Measurements from ENCODE around the gene KRTAP3-2.

DNA sequence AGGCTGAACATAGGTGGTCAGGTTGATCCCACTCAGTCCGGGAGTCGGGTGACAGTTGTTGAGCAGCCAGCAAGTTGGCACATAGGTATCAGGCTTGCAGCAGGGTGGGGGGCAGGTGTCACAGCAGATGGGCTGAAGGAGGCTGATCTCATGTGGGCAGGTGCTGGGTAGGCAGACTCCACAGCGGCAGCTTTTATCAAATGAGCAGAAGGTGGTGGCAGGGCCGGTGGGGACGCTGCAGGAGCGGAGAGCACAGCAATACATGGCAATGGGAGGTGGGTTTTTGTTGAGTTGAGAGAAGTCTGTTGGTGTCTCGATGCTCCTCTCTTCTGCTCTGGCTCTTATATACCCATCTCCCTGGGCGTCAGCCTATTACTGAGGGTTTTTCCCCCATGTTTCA, 9.1 kb upstream of the KRTAP3-2 start, which contains the start of gene KRTAP3-1:
- TF ChIP-seq, protein P1, sequence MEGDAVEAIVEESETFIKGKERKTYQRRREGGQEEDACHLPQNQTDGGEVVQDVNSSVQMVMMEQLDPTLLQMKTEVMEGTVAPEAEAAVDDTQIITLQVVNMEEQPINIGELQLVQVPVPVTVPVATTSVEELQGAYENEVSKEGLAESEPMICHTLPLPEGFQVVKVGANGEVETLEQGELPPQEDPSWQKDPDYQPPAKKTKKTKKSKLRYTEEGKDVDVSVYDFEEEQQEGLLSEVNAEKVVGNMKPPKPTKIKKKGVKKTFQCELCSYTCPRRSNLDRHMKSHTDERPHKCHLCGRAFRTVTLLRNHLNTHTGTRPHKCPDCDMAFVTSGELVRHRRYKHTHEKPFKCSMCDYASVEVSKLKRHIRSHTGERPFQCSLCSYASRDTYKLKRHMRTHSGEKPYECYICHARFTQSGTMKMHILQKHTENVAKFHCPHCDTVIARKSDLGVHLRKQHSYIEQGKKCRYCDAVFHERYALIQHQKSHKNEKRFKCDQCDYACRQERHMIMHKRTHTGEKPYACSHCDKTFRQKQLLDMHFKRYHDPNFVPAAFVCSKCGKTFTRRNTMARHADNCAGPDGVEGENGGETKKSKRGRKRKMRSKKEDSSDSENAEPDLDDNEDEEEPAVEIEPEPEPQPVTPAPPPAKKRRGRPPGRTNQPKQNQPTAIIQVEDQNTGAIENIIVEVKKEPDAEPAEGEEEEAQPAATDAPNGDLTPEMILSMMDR (IDR thresholded peaks at IDR 0.05): no peak
- no peak for TF ChIP-seq TCF7L2 (IDR thresholded peaks at IDR 0.05; ENCODE audit: low read depth, low read length)
- TF ChIP-seq, protein P2, sequence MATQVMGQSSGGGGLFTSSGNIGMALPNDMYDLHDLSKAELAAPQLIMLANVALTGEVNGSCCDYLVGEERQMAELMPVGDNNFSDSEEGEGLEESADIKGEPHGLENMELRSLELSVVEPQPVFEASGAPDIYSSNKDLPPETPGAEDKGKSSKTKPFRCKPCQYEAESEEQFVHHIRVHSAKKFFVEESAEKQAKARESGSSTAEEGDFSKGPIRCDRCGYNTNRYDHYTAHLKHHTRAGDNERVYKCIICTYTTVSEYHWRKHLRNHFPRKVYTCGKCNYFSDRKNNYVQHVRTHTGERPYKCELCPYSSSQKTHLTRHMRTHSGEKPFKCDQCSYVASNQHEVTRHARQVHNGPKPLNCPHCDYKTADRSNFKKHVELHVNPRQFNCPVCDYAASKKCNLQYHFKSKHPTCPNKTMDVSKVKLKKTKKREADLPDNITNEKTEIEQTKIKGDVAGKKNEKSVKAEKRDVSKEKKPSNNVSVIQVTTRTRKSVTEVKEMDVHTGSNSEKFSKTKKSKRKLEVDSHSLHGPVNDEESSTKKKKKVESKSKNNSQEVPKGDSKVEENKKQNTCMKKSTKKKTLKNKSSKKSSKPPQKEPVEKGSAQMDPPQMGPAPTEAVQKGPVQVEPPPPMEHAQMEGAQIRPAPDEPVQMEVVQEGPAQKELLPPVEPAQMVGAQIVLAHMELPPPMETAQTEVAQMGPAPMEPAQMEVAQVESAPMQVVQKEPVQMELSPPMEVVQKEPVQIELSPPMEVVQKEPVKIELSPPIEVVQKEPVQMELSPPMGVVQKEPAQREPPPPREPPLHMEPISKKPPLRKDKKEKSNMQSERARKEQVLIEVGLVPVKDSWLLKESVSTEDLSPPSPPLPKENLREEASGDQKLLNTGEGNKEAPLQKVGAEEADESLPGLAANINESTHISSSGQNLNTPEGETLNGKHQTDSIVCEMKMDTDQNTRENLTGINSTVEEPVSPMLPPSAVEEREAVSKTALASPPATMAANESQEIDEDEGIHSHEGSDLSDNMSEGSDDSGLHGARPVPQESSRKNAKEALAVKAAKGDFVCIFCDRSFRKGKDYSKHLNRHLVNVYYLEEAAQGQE (IDR thresholded peaks at IDR 0.05; ENCODE audit: insufficient read depth in 1 of 2, low read depth in 2 of 2, low read length in 1 of 2): no peak
- TF ChIP-seq SIN3A (IDR thresholded peaks at IDR 0.05; ENCODE audit: borderline replicate concordance, insufficient read depth, low read depth, low read length): no peak
